Hindlimb muscle (tissue), 1 donor: Measurements from ENCODE around the gene NEUROD2. TPM values are rescaled to one million over a fixed set of nuclear protein-coding genes. Genes with fewer than 3 reads are reported as not detected.

Source experiments
- DNase-seq: peaks from one replicate; pipeline ENCODE4 v3.0.0-alpha.2; 2013
- polyA plus RNA-seq: library from polyadenylated mRNA; unstranded; fragments of 120-200 nt; gene quantifications from one replicate; pipeline ENCODE4 v1.2.1, GENCODE V29; 2013; ENCODE audit not compliant: insufficient read length

Gene NEUROD2
- 0.05 TPM for polyA plus RNA-seq

GRCh38 chr17:39607851-39608130, at the start of gene NEUROD2:
TSS of gene NEUROD2 (minus strand) at chr17:39607920. CDS start at chr17:39606599, 1,321 bp downstream.
- no peak for DNase-seq

- no peak for DNase-seq
Measured at GRCh38 chr17:39655105-39655504, 47.4 kb upstream of the NEUROD2 start.

GRCh38 chr17:39653662-39654331, 46.1 kb upstream of the NEUROD2 start:
- no peak for DNase-seq

GRCh38 chr17:39653316-39653661, 45.6 kb upstream of the NEUROD2 start:
- no peak for DNase-seq

- DNase-seq, result no peak
Measured at GRCh38 chr17:39652587-39653315, 45.0 kb upstream of the NEUROD2 start.

- no peak for DNase-seq
Measured at GRCh38 chr17:39651923-39652586, 44.3 kb upstream of the NEUROD2 start.

- no peak for DNase-seq
Measured at GRCh38 chr17:39650121-39650579, 42.4 kb upstream of the NEUROD2 start.

GRCh38 chr17:39648616-39649366, 41.1 kb upstream of the NEUROD2 start:
- DNase-seq, result no peak

GRCh38 chr17:39647256-39647655, 39.5 kb upstream of the NEUROD2 start:
- no peak for DNase-seq

- no peak for DNase-seq
Measured at GRCh38 chr17:39643271-39643670, 35.6 kb upstream of the NEUROD2 start.

- DNase-seq, result no peak
Measured at GRCh38 chr17:39642291-39643074, 34.8 kb upstream of the NEUROD2 start.

GRCh38 chr17:39641883-39642282, 34.2 kb upstream of the NEUROD2 start:
- no peak for DNase-seq

- DNase-seq, result no peak
Measured at GRCh38 chr17:39641097-39641496, 33.4 kb upstream of the NEUROD2 start.

- no peak for DNase-seq
Measured at GRCh38 chr17:39640591-39641031, 32.9 kb upstream of the NEUROD2 start.

- DNase-seq, result no peak
Measured at GRCh38 chr17:39639566-39640458, 32.1 kb upstream of the NEUROD2 start.

- DNase-seq, result no peak
Measured at GRCh38 chr17:39639043-39639442, 31.3 kb upstream of the NEUROD2 start.

- no peak for DNase-seq
Measured at GRCh38 chr17:39638317-39638716, 30.6 kb upstream of the NEUROD2 start.

GRCh38 chr17:39636927-39637736, 29.4 kb upstream of the NEUROD2 start, which contains the start of gene STARD3:
TSS of gene STARD3 (plus strand) at chr17:39637144. CDS start at chr17:39653532, 16,388 bp downstream.
- DNase-seq, result peak; percentile 90

- no peak for DNase-seq
Measured at GRCh38 chr17:39636587-39636926, 28.8 kb upstream of the NEUROD2 start.

- DNase-seq, result no peak
Measured at GRCh38 chr17:39635614-39636176, 28.0 kb upstream of the NEUROD2 start.
